Fibroblast of lung (primary cell): Measurements from ENCODE around the gene WNK1. TPM values are rescaled to one million over a fixed set of nuclear protein-coding genes. Genes with fewer than 3 reads are reported as not detected.

Source experiments
- DNase-seq, 2 donors: peaks; one replicate each; pipeline versions ENCODE4 v3.0.0 to v3.0.0-alpha.2; 2010; ENCODE audit warnings: low read depth in 2 of 2
- H2AFZ ChIP-seq: 2 replicates; pipeline ENCODE4 v1.5.1; 2012; ENCODE audit warnings: low read length, control low read depth, inconsistent platforms
- H3K27ac ChIP-seq: 2 replicates; pipeline ENCODE4 v1.5.1; 2011; ENCODE audit warnings: low read length, control low read depth; ENCODE audit not compliant: insufficient read depth
- H3K27me3 ChIP-seq: 2 replicates; pipeline ENCODE4 v1.5.1; 2011; ENCODE audit warnings: mild to moderate bottlenecking, low read length; ENCODE audit not compliant: control insufficient read depth, insufficient read depth
- H3K36me3 ChIP-seq: 2 replicates; pipeline ENCODE4 v1.5.1; 2011; ENCODE audit warnings: low read length; ENCODE audit not compliant: control insufficient read depth, insufficient read depth
- H3K4me1 ChIP-seq: 2 replicates; pipeline ENCODE4 v1.5.1; 2011; ENCODE audit warnings: low read length; ENCODE audit not compliant: control insufficient read depth, insufficient read depth; ENCODE audit errors: extremely low read depth
- H3K4me2 ChIP-seq: 2 replicates; pipeline ENCODE4 v1.5.1; 2011; ENCODE audit warnings: low read length, control low read depth; ENCODE audit not compliant: insufficient read depth; ENCODE audit errors: extremely low read depth
- H3K4me3 ChIP-seq, 4 experiments: fragments of 200-600 bp in 1 of 4; sonication (generic) in 1 of 4; replicated peaks in 1 of 4; 2 replicates each; pipeline ENCODE4 v1.5.1; 2011 to 2016; ENCODE audit warnings: low read length in 4 of 4, low read depth in 3 of 4, mild to moderate bottlenecking in 3 of 4, control low read depth in 2 of 4, inconsistent platforms in 1 of 4, mixed read lengths in 1 of 4; ENCODE audit not compliant: insufficient read depth in 1 of 4; ENCODE audit errors: control extremely low read depth in 1 of 4
- H3K79me2 ChIP-seq: 2 replicates; pipeline ENCODE4 v1.5.1; 2012; ENCODE audit warnings: mild to moderate bottlenecking, low read length, inconsistent platforms; ENCODE audit not compliant: control insufficient read depth, insufficient read depth
- H3K9ac ChIP-seq: 2 replicates; pipeline ENCODE4 v1.5.1; 2011; ENCODE audit warnings: mild to moderate bottlenecking, low read length, control low read depth; ENCODE audit not compliant: insufficient read depth
- H3K9me3 ChIP-seq: 2 replicates; pipeline ENCODE4 v1.5.1; 2012; ENCODE audit warnings: low read depth, low read length; ENCODE audit not compliant: control insufficient read depth, insufficient read depth
- H4K20me1 ChIP-seq: 2 replicates; pipeline ENCODE4 v1.5.1; 2011; ENCODE audit warnings: low read length; ENCODE audit not compliant: control insufficient read depth, insufficient read depth; ENCODE audit errors: extremely low read depth
- EZH2 ChIP-seq: IDR thresholded peaks from 2 replicates; pipeline ENCODE4 v1.5.1; 2012; ENCODE audit warnings: low read length, control low read depth, mild to moderate bottlenecking; ENCODE audit errors: missing control alignments
- polyA plus RNA-seq, 2 donors: library from polyadenylated mRNA; depleted of rRNA in 1 of 2; stranded (reverse) in 1 of 2; unstranded in 1 of 2; fragments of >200 nt; gene quantifications; 2 replicates each; pipeline ENCODE4 v1.2.1, GENCODE V29; 2011 to 2012; ENCODE audit warnings: missing spikeins in 1 of 2
- total RNA-seq: library from RNA; depleted of rRNA; stranded (reverse); fragments of >200 nt; gene quantifications from 2 replicates; pipeline ENCODE4 v1.2.1, GENCODE V29; 2014
- TF ChIP-seq, protein P1 (sequence below), 2 donors: IDR thresholded peaks in 1 of 2; conservative IDR thresholded peaks in 1 of 2; 1 replicate in 1 of 2; 2 replicates in 1 of 2; pipeline ENCODE4 v1.5.1; 2011 to 2012; ENCODE audit warnings: low read length in 2 of 2, control low read depth in 1 of 2, inconsistent platforms in 1 of 2, low read depth in 1 of 2, mild to moderate bottlenecking in 1 of 2

WNK1 gene
- total and polyA plus RNA-seq, 2 donors (not counting 1 experiment from before 2014, with no cell fraction given): 38.5 to 130 TPM

DNA sequence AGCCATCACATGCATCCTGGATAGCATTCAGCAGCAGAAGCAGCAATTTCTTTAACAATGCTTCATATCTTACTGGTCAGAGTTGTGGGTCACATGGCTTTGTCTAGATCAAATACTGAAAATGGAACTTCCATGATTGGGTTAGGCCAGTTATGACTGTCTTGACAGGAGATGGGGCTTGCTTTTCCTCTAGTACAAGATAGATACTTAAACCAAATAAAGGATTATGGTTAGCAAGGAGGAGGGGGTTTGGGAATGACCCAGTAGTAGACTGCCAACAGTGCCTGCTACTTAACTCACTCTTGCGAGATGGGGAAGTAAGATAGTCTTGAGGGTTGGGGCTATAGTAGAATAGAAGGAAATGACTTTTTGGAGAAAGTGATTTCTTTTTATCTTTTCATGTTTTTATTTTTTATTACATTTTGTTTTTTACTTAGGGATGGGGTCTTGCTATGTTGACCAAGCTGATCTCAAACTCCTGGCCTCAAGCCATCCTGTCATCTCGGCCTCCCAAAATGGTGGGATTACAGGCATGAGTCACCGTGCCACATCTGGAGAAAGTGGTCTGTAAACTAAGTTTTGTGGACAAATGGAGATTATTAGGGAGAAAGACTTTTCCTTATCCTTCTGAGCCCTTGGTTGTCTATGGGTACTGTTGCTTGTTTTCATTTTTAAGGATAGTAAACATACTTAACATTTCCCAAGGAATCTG, 37.6 kb downstream of the WNK1 start:
- no peak overlapping the region for H3K4me2 ChIP-seq
- DNase-seq: no peak
- H3K9me3 ChIP-seq: no peaks in the 10 kb centered on the region
- H3K27me3 ChIP-seq: no peaks in the 10 kb centered on the region
- peaks cover 3% of the 10 kb centered on the region for H3K4me1 ChIP-seq
- peaks cover 90% of the 10 kb centered on the region for H3K79me2 ChIP-seq
- H3K4me3 ChIP-seq: no peak overlapping the region
- no peak overlapping the region for H2AFZ ChIP-seq
- no peak overlapping the region for H3K27ac ChIP-seq
- H3K36me3 ChIP-seq: no peaks in the 10 kb centered on the region
- no peak overlapping the region for H3K9ac ChIP-seq
- TF ChIP-seq EZH2: no peak
- TF ChIP-seq, protein P1, sequence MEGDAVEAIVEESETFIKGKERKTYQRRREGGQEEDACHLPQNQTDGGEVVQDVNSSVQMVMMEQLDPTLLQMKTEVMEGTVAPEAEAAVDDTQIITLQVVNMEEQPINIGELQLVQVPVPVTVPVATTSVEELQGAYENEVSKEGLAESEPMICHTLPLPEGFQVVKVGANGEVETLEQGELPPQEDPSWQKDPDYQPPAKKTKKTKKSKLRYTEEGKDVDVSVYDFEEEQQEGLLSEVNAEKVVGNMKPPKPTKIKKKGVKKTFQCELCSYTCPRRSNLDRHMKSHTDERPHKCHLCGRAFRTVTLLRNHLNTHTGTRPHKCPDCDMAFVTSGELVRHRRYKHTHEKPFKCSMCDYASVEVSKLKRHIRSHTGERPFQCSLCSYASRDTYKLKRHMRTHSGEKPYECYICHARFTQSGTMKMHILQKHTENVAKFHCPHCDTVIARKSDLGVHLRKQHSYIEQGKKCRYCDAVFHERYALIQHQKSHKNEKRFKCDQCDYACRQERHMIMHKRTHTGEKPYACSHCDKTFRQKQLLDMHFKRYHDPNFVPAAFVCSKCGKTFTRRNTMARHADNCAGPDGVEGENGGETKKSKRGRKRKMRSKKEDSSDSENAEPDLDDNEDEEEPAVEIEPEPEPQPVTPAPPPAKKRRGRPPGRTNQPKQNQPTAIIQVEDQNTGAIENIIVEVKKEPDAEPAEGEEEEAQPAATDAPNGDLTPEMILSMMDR (conservative IDR thresholded peaks at IDR 0.05 in 1 of 2, IDR thresholded peaks at IDR 0.05 in 1 of 2; ENCODE audit: low read depth in 1 of 2, low read length in 2 of 2): no peak
- peaks cover 3% of the 10 kb centered on the region for H4K20me1 ChIP-seq

DNA sequence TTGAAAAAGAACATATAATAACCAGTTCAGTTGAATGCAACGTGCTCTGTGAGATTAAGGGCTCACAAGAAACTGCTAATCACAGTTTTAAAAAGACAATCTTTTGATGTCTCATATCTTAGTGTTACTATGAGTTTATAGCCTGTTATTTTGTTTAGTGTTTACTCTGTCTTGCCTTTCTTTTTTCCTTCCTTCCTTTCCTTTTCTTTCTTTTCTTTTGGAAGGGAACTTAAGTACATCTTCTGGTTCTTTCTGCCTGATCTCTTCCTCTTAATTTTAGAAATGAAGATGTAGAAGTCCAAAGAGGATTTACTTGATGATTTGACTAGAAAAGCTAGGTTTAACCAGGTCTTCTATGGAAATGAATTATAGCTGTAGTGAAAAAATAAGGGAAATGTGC, 38.2 kb downstream of the WNK1 start:
- Histone ChIP-seq H3K9ac (no peak overlapping the region), H3K27ac (no peak overlapping the region), H3K27me3 (no peaks in the 10 kb centered on the region), H3K79me2 (peaks cover 90% of the 10 kb centered on the region), H3K4me3 (no peak overlapping the region), H4K20me1 (peaks cover 3% of the 10 kb centered on the region), H3K4me2 (no peak overlapping the region), H2AFZ (no peak overlapping the region), H3K9me3 (no peaks in the 10 kb centered on the region), H3K4me1 (peaks cover 3% of the 10 kb centered on the region), H3K36me3 (no peaks in the 10 kb centered on the region)
- TF ChIP-seq, protein P1 (conservative IDR thresholded peaks at IDR 0.05 in 1 of 2, IDR thresholded peaks at IDR 0.05 in 1 of 2; ENCODE audit: low read depth in 1 of 2, low read length in 2 of 2): no peak
- TF ChIP-seq EZH2: no peak
- no peak for DNase-seq

DNA sequence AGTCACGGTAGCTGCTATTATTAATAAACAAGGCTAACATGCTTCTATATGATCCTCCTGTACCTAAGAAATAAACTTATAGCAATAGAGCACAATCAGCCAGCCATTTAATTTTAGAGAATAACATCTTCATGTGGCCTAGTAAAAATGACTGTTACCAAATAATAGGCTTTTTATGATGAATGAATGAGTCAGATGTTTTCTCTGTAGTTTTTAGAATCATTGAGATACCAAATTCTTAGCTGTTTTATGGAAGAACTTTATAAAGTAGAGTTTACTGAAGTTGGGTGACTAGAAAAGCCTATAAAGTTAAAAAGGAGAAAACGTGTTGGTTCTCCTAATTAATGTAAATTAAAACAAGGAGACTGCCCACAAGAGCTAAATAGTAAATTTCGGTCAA, 40.7 kb downstream of the WNK1 start:
- H3K4me1 ChIP-seq: peaks cover 3% of the 10 kb centered on the region
- no peaks in the 10 kb centered on the region for H3K9me3 ChIP-seq
- H3K36me3 ChIP-seq: no peaks in the 10 kb centered on the region
- peaks cover 3% of the 10 kb centered on the region for H4K20me1 ChIP-seq
- H3K9ac ChIP-seq: no peak overlapping the region
- no peak for DNase-seq
- no peak overlapping the region for H3K27ac ChIP-seq
- TF ChIP-seq, protein P1 (conservative IDR thresholded peaks at IDR 0.05 in 1 of 2, IDR thresholded peaks at IDR 0.05 in 1 of 2; ENCODE audit: low read depth in 1 of 2, low read length in 2 of 2): no peak
- TF ChIP-seq EZH2: no peak
- no peaks in the 10 kb centered on the region for H3K27me3 ChIP-seq
- H2AFZ ChIP-seq: no peak overlapping the region
- H3K79me2 ChIP-seq: peaks cover 89% of the 10 kb centered on the region
- no peak overlapping the region for H3K4me3 ChIP-seq
- no peak overlapping the region for H3K4me2 ChIP-seq
